CD4-positive, alpha-beta T cell (primary cell): ENCODE results near the gene RAB11FIP2. TPM values are rescaled to one million over a fixed set of nuclear protein-coding genes. Genes with fewer than 3 reads are reported as not detected.

Source experiments
- ATAC-seq: fragments of 200-7000 bp; cut with Tn5 transposase; one replicate; pipeline ENCODE4 v1.10.0; 2022; ENCODE audit warnings: mild to moderate bottlenecking; ENCODE audit not compliant: poor library complexity
- CTCF ChIA-PET: fragments of 350-600 bp; sonication (Branson Sonifier 250); formaldehyde crosslinking; loops from one replicate; lab custom pipeline; 2021; ENCODE audit warnings: antibody characterized with exemption, inconsistent platforms; lab: Charles Lee
- POLR2A ChIA-PET: fragments of 350-600 bp; sonication (Branson Sonifier 250); formaldehyde crosslinking; loops from one replicate; lab custom pipeline; 2021; ENCODE audit warnings: antibody characterized with exemption, inconsistent platforms; lab: Charles Lee
- DNase-seq, 14 experiments: peaks; one replicate each; pipeline ENCODE4 v3.0.0-alpha.2; 2013 to 2020; ENCODE audit warnings: mixed read lengths in 2 of 14
- H3K27ac ChIP-seq, 2 donors: one replicate each; pipeline versions ENCODE4 v1.5.1 to v1.7.0; 2013; ENCODE audit warnings: low read length in 2 of 2, low read depth in 1 of 2, mild to moderate bottlenecking in 1 of 2
- H3K27me3 ChIP-seq, 2 experiments: 1 replicate in 1 of 2; 2 replicates in 1 of 2; pipeline versions ENCODE4 v1.6.1 to v1.7.0; 2013; ENCODE audit warnings: low read length in 2 of 2, control low read depth in 1 of 2, mild to moderate bottlenecking in 1 of 2, moderate library complexity in 1 of 2; ENCODE audit not compliant: insufficient read depth in 2 of 2, control insufficient read depth in 1 of 2
- H3K36me3 ChIP-seq: one replicate; pipeline ENCODE4 v1.6.1; 2013; ENCODE audit warnings: low read length, control low read depth; ENCODE audit not compliant: insufficient read depth
- H3K4me1 ChIP-seq: one replicate; pipeline ENCODE4 v1.6.1; 2013; ENCODE audit warnings: low read length, control low read depth; ENCODE audit not compliant: insufficient read depth
- H3K4me3 ChIP-seq: one replicate; pipeline ENCODE4 v1.5.1; 2013; ENCODE audit warnings: mild to moderate bottlenecking, low read length, moderate library complexity
- H3K9me3 ChIP-seq, 2 experiments: 1 replicate in 1 of 2; 2 replicates in 1 of 2; pipeline versions ENCODE4 v1.6.1 to v1.7.0; 2013; ENCODE audit warnings: low read length in 2 of 2, mild to moderate bottlenecking in 2 of 2, control low read depth in 1 of 2, moderate library complexity in 1 of 2; ENCODE audit not compliant: control insufficient read depth in 1 of 2, insufficient read depth in 1 of 2
- H3K27ac Mint-ChIP-seq: one replicate; pipeline ENCODE4 v1.8.0; 2020; ENCODE audit warnings: mixed read lengths
- H3K27me3 Mint-ChIP-seq: one replicate; pipeline ENCODE4 v1.8.0; 2021; ENCODE audit warnings: mixed read lengths
- H3K36me3 Mint-ChIP-seq: one replicate; pipeline ENCODE4 v1.8.0; 2021; ENCODE audit warnings: low read depth, mixed read lengths
- H3K4me1 Mint-ChIP-seq: one replicate; pipeline ENCODE4 v1.8.0; 2021; ENCODE audit warnings: low read depth, mixed read lengths
- H3K4me3 Mint-ChIP-seq: one replicate; pipeline ENCODE4 v1.8.0; 2020; ENCODE audit warnings: mild to moderate bottlenecking, mixed read lengths
- H3K9me3 Mint-ChIP-seq: one replicate; pipeline ENCODE4 v1.8.0; 2020; ENCODE audit warnings: mixed read lengths
- intact Hi-C, 2 experiments: fragments of 100-400 bp; cut with DNase I in 1 of 2; cut with micrococcal nuclease in 1 of 2; formaldehyde crosslinking; loops; one replicate each; pipeline versions ENCODE4 v1.15.1 to v1.9.0; 2023 to 2025; cut with DNase I, micrococcal nuclease
- total RNA-seq, 174 experiments: library from RNA in 2 of 174; stranded (reverse) in 2 of 174; gene quantifications; one replicate each; pipeline ENCODE4 v1.2.3 and lab custom pipeline; 2021 to 2026
- TF ChIP-seq, protein P1 (sequence below): fragments of 200-600 bp; IDR thresholded peaks from one replicate; pipeline ENCODE4 v1.8.0; 2022; ENCODE audit warnings: antibody characterized with exemption, mild to moderate bottlenecking

The RAB11FIP2 gene
- total RNA-seq, 2 experiments from 2014 or later, result 35.6 to 37.7 TPM

DNA sequence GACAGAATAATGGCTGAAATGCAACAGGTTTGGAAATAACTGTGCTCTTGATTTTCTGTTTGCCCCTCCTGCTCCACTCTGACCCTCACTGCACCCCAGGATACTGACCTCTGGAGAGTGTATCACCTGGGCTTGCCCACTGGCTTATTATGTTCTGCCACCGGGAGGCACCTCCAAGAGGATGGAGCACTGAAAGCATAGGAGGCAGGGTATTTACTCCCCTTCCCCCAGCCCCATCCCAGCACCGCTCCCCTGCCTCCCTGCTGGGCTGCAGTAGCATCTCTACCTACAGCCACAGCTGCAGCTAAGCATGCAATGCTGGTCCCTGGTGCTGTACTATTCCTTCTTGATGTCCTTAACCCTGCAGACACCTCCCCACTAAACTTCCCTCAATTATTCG lies 26.4 kb downstream of the RAB11FIP2 start:
- no peak for ATAC-seq
- H3K9me3 Mint-ChIP-seq, result no peaks in the 10 kb centered on the region
- Histone ChIP-seq H3K4me1 (no peaks in the 10 kb centered on the region), H3K27me3 (no peaks in the 10 kb centered on the region), H3K9me3 (no peaks in the 10 kb centered on the region), H3K4me3 (no peak overlapping the region), H3K36me3 (no peaks in the 10 kb centered on the region), H3K27ac (no peak overlapping the region)
- H3K4me3 Mint-ChIP-seq, result no peak overlapping the region
- no peaks in the 10 kb centered on the region for H3K27me3 Mint-ChIP-seq
- H3K27ac Mint-ChIP-seq, result no peak overlapping the region
- ChIA-PET POLR2A (no interaction called here), CTCF (no interaction called here)
- peaks cover 38% of the 10 kb centered on the region for H3K36me3 Mint-ChIP-seq
- TF ChIP-seq, protein P1, sequence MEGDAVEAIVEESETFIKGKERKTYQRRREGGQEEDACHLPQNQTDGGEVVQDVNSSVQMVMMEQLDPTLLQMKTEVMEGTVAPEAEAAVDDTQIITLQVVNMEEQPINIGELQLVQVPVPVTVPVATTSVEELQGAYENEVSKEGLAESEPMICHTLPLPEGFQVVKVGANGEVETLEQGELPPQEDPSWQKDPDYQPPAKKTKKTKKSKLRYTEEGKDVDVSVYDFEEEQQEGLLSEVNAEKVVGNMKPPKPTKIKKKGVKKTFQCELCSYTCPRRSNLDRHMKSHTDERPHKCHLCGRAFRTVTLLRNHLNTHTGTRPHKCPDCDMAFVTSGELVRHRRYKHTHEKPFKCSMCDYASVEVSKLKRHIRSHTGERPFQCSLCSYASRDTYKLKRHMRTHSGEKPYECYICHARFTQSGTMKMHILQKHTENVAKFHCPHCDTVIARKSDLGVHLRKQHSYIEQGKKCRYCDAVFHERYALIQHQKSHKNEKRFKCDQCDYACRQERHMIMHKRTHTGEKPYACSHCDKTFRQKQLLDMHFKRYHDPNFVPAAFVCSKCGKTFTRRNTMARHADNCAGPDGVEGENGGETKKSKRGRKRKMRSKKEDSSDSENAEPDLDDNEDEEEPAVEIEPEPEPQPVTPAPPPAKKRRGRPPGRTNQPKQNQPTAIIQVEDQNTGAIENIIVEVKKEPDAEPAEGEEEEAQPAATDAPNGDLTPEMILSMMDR, result no peak
- no peak for DNase-seq
- intact Hi-C loops, result no loop called here
- H3K4me1 Mint-ChIP-seq, result no peaks in the 10 kb centered on the region

DNA sequence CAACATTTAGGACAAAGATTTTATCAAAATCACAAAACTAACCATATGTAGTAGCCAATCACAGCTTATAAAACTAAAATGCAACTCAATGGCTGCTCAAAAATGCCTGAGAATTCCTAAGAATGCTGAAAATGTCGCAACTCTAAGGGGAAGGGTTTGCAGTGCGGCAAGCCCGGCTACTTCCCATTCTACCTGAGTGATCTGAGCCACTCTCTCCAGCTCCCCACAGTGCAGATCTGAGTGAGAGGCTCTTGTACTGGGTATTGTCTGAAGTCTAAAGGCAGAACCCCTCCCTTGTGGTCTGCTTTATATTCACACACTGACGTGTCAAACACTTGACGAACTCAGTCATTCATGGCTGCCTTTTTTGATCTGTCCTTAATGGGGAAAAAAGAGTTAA lies 28.9 kb downstream of the RAB11FIP2 start:
- H3K36me3 ChIP-seq, result no peaks in the 10 kb centered on the region
- intact Hi-C loops, result no loop called here
- no peaks in the 10 kb centered on the region for H3K27me3 ChIP-seq
- Mint-ChIP-seq H3K27me3 (no peaks in the 10 kb centered on the region), H3K4me1 (no peaks in the 10 kb centered on the region), H3K4me3 (no peak overlapping the region), H3K27ac (no peak overlapping the region), H3K36me3 (peaks cover 50% of the 10 kb centered on the region), H3K9me3 (no peaks in the 10 kb centered on the region)
- H3K27ac ChIP-seq, result no peak overlapping the region
- H3K9me3 ChIP-seq, result no peaks in the 10 kb centered on the region
- CTCF ChIA-PET, result no interaction called here
- ATAC-seq, result no peak
- H3K4me1 ChIP-seq, result no peaks in the 10 kb centered on the region
- H3K4me3 ChIP-seq, result no peak overlapping the region
- no peak for DNase-seq
- POLR2A ChIA-PET, result no interaction called here
- TF ChIP-seq, protein P1, result no peak

DNA sequence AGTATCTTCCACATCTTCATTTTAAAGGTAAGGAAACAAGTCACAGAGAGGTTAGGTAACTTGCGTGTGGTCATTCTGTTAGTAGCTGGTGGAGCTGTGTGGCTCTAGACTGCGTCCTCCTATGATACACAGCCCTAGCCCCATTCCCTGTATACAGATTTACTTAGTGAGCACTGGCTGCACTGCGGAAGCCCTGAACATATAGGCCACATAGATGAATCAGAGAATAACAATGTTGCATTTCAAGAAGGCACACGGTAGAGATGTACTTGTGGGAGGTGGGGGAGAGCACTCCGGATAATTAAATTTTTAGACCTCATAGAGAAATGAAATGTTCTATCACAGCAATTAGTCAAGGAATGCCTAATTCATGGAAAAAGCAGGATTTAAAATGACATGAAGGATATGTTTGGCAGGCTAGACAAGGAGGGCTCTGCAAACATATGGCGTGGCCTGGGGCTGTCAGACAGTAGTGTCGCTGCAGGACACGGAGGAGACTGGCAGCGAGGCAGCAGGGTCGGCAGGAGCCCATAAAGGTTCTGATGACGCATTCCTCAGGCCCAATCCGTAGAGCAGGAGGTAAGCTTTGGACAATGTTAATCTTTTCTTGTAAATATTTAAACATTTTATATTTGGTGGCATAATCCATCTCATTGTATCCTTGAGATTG lies 29.5 kb downstream of the RAB11FIP2 start:
- no peak for ATAC-seq
- H3K27ac ChIP-seq, result no peak overlapping the region
- no peaks in the 10 kb centered on the region for H3K36me3 ChIP-seq
- ChIA-PET CTCF (no interaction called here), POLR2A (no interaction called here)
- no peaks in the 10 kb centered on the region for H3K27me3 ChIP-seq
- H3K4me1 ChIP-seq, result no peaks in the 10 kb centered on the region
- H3K9me3 ChIP-seq, result no peaks in the 10 kb centered on the region
- TF ChIP-seq, protein P1, result no peak
- no peak for DNase-seq
- Mint-ChIP-seq H3K27ac (no peak overlapping the region), H3K9me3 (no peaks in the 10 kb centered on the region), H3K36me3 (peaks cover 50% of the 10 kb centered on the region), H3K27me3 (no peaks in the 10 kb centered on the region), H3K4me1 (no peaks in the 10 kb centered on the region), H3K4me3 (no peak overlapping the region)
- intact Hi-C loops, result no loop called here
- no peak overlapping the region for H3K4me3 ChIP-seq
